ENCODE measurements around the gene TACR3. TPM values are rescaled to one million over a fixed set of nuclear protein-coding genes. Genes with fewer than 3 reads are reported as not detected.
"Not testable (repeated sequence)": the region's sequence is repeated elsewhere in the genome, so short reads cannot be mapped to it uniquely, and the experiment has no call there.

The TACR3 gene
- 0.23 TPM for total RNA-seq

GRCh38 chr4:103719830-103720207, at the start of gene TACR3:
TACR3 (minus strand) TSS chr4:103719985; CDS start chr4:103719675, 310 bp downstream.
- DNase-seq (ENCODE audit: low spot score), result no peak

- no peak for DNase-seq (ENCODE audit: low spot score)
These were observed 37.8 kb upstream of the TACR3 start for GRCh38 chr4:103757631-103758030.

GRCh38 chr4:103756741-103757140, 37.0 kb upstream of the TACR3 start:
- no peak for DNase-seq (ENCODE audit: low spot score)

- peak; percentile 60 for DNase-seq (ENCODE audit: low spot score)
These were observed 35.1 kb upstream of the TACR3 start for GRCh38 chr4:103754844-103755243.

- DNase-seq (ENCODE audit: low spot score), result no peak
These were observed 34.3 kb upstream of the TACR3 start for GRCh38 chr4:103753868-103754653.

- not testable (repeated sequence) for DNase-seq (ENCODE audit: low spot score)
These were observed 3.4 kb upstream of the TACR3 start for GRCh38 chr4:103723150-103723549.

- DNase-seq (ENCODE audit: low spot score), result no peak
These were observed 1.5 kb upstream of the TACR3 start for GRCh38 chr4:103721251-103721650.

GRCh38 chr4:103720661-103721060, 876 bp upstream of the TACR3 start:
- no peak for DNase-seq (ENCODE audit: low spot score)

GRCh38 chr4:103719105-103719829, 518 bp downstream of the TACR3 start:
- peak; percentile 48 for DNase-seq (ENCODE audit: low spot score)

GRCh38 chr4:103692615-103693014, 27.2 kb downstream of the TACR3 start:
- no peak for DNase-seq (ENCODE audit: low spot score)

- no peak for DNase-seq (ENCODE audit: low spot score)
These were observed 45.8 kb downstream of the TACR3 start for GRCh38 chr4:103673983-103674382.

- not testable (repeated sequence) for DNase-seq (ENCODE audit: low spot score)
These were observed 53.0 kb downstream of the TACR3 start for GRCh38 chr4:103666764-103667163.

GRCh38 chr4:103664436-103665075, 55.2 kb downstream of the TACR3 start:
- DNase-seq (ENCODE audit: low spot score), result no peak

- DNase-seq (ENCODE audit: low spot score), result no peak
These were observed 71.2 kb downstream of the TACR3 start for GRCh38 chr4:103648541-103648940.

- no peak for DNase-seq (ENCODE audit: low spot score)
These were observed 73.8 kb downstream of the TACR3 start for GRCh38 chr4:103645991-103646390.

GRCh38 chr4:103634236-103634635, 85.5 kb downstream of the TACR3 start:
- DNase-seq (ENCODE audit: low spot score), result no peak

- DNase-seq (ENCODE audit: low spot score), result no peak
These were observed 93.5 kb downstream of the TACR3 start for GRCh38 chr4:103626296-103626695.

- no peak for DNase-seq (ENCODE audit: low spot score)
These were observed 127.9 kb downstream of the TACR3 start for GRCh38 chr4:103591841-103592240.

- DNase-seq (ENCODE audit: low spot score), result no peak
These were observed 152.2 kb downstream of the TACR3 start for GRCh38 chr4:103567591-103567990.

- DNase-seq (ENCODE audit: low spot score), result not testable (repeated sequence)
These were observed 160.6 kb downstream of the TACR3 start for GRCh38 chr4:103559178-103559577.

Measured in mucosa of gallbladder (tissue), 1 donor.